SK-N-SH (cell line): Measurements from ENCODE around the gene CYBC1. TPM values are rescaled to one million over a fixed set of nuclear protein-coding genes. Genes with fewer than 3 reads are reported as not detected.

Experiments
- CTCF ChIA-PET: fragments of 300-600, 350-600 bp; formaldehyde crosslinking; extraction: SDS; loops from one replicate; lab custom pipeline; 2021; lab: Yijun Ruan, JAX
- POLR2A ChIA-PET: fragments of 350-600 bp; sonication (Branson Sonifier 250); formaldehyde crosslinking; extraction: SDS; loops from one replicate; lab custom pipeline; 2020; ENCODE audit warnings: antibody characterized with exemption, inconsistent platforms; lab: Yijun Ruan, JAX
- DNase-seq: peaks from one replicate; pipeline ENCODE4 v3.0.0; 2012
- H2AFZ ChIP-seq: fragments of 200-600 bp; sonication (generic); 2 replicates; pipeline ENCODE4 v1.8.1; 2016; ENCODE audit warnings: antibody characterized with exemption, mild to moderate bottlenecking, low read depth
- H3F3A ChIP-seq: fragments of 200-600 bp; sonication (generic); replicated peaks from 2 replicates; pipeline ENCODE3; 2016; ENCODE audit warnings: antibody characterized with exemption, mild to moderate bottlenecking; ENCODE audit not compliant: insufficient read depth
- H3K27ac ChIP-seq, 2 experiments: fragments of 200-500 bp in 1 of 2; fragments of 200-600 bp in 1 of 2; sonication (Bioruptor generic) in 1 of 2; sonication (generic), shearing (Covaris generic) in 1 of 2; 2 replicates each; pipeline versions ENCODE4 v1.5.1 to v1.6.1; 2014 to 2016; ENCODE audit warnings: low read depth in 2 of 2, inconsistent platforms in 1 of 2, low read length in 1 of 2, mild to moderate bottlenecking in 1 of 2, mixed read lengths in 1 of 2
- H3K27me3 ChIP-seq: fragments of 200-600 bp; sonication (generic), shearing (Covaris generic); 2 replicates; pipeline ENCODE4 v1.6.1; 2016; ENCODE audit warnings: mixed run types; ENCODE audit not compliant: insufficient read depth
- H3K36me3 ChIP-seq, 2 experiments: fragments of 200-500 bp in 1 of 2; fragments of 200-600 bp in 1 of 2; sonication (Bioruptor generic) in 1 of 2; sonication (generic) in 1 of 2; replicated peaks in 1 of 2; 2 replicates each; pipeline versions ENCODE3 to v1.5.1; 2014 to 2016; ENCODE audit warnings: low read length in 1 of 2, mild to moderate bottlenecking in 1 of 2; ENCODE audit not compliant: insufficient read depth in 2 of 2, control insufficient read depth in 1 of 2
- H3K4me1 ChIP-seq, 2 experiments: fragments of 200-500 bp in 1 of 2; fragments of 200-600 bp in 1 of 2; sonication (Bioruptor generic) in 1 of 2; sonication (generic), shearing (Covaris generic) in 1 of 2; 2 replicates each; pipeline versions ENCODE4 v1.5.1 to v1.6.1; 2014 to 2016; ENCODE audit warnings: low read depth in 1 of 2, low read length in 1 of 2, mixed run types in 1 of 2; ENCODE audit not compliant: insufficient read depth in 2 of 2, control insufficient read depth in 1 of 2
- H3K4me2 ChIP-seq: fragments of 200-600 bp; sonication (generic), shearing (Covaris generic); 2 replicates; pipeline ENCODE4 v1.6.1; 2017; ENCODE audit warnings: mixed run types
- H3K4me3 ChIP-seq, 2 experiments: fragments of 200-500 bp in 1 of 2; fragments of 200-600 bp in 1 of 2; sonication (Bioruptor generic) in 1 of 2; sonication (generic), shearing (Covaris generic) in 1 of 2; 2 replicates each; pipeline versions ENCODE4 v1.5.1 to v1.8.1; 2014 to 2016; ENCODE audit warnings: low read depth in 2 of 2, inconsistent platforms in 1 of 2, low read length in 1 of 2, mild to moderate bottlenecking in 1 of 2, mixed read lengths in 1 of 2, moderate library complexity in 1 of 2
- H3K79me2 ChIP-seq: fragments of 200-600 bp; sonication (generic); 2 replicates; pipeline ENCODE4 v1.8.1; 2017; ENCODE audit warnings: mild to moderate bottlenecking; ENCODE audit not compliant: insufficient read depth
- H3K9ac ChIP-seq: fragments of 200-600 bp; sonication (generic); 2 replicates; pipeline ENCODE4 v1.6.1; 2017; ENCODE audit warnings: mixed run types
- H3K9me2 ChIP-seq: fragments of 200-600 bp; sonication (generic); 2 replicates; pipeline ENCODE4 v1.6.1; 2017; ENCODE audit warnings: mixed run types
- H3K9me3 ChIP-seq: fragments of 200-600 bp; sonication (generic); 2 replicates; pipeline ENCODE4 v1.6.1; 2017; ENCODE audit warnings: mixed run types, mild to moderate bottlenecking, moderate library complexity
- H4K20me1 ChIP-seq: fragments of 200-600 bp; sonication (generic); 2 replicates; pipeline ENCODE4 v1.6.1; 2017; ENCODE audit warnings: mild to moderate bottlenecking, mixed run types; ENCODE audit not compliant: insufficient read depth
- CHD2 ChIP-seq: fragments of 150-350 bp; IDR thresholded peaks from 2 replicates; pipeline ENCODE4 v1.6.1; 2018; ENCODE audit warnings: low read length; ENCODE audit not compliant: partially characterized antibody
- EZH2phosphoT487 ChIP-seq: fragments of 200-600 bp; sonication (generic); IDR thresholded peaks from 2 replicates; pipeline ENCODE4 v1.6.1; 2017; ENCODE audit warnings: low read depth, mixed run types, mild to moderate bottlenecking, antibody characterized with exemption, moderate library complexity, borderline replicate concordance
- FOXM1 ChIP-seq: IDR thresholded peaks from 2 replicates; pipeline ENCODE4 v1.4.0; 2012; ENCODE audit warnings: low read depth, mild to moderate bottlenecking
- GATA2 ChIP-seq: sonication (generic); formaldehyde crosslinking; IDR thresholded peaks from 2 replicates; pipeline ENCODE4 v1.5.0; 2020; ENCODE audit warnings: mild to moderate bottlenecking, missing genetic modification reagents
- POLR2AphosphoS5 ChIP-seq: IDR thresholded peaks from 2 replicates; pipeline ENCODE4 v1.6.1; 2012; ENCODE audit warnings: low read depth, low read length
- RAD21 ChIP-seq: IDR thresholded peaks from 2 replicates; pipeline ENCODE4 v1.6.1; 2012; ENCODE audit warnings: mild to moderate bottlenecking, low read length
- REST ChIP-seq: IDR thresholded peaks from 2 replicates; pipeline ENCODE4 v1.6.1; 2012; ENCODE audit warnings: mild to moderate bottlenecking, low read depth, low read length, moderate library complexity
- RXRA ChIP-seq: IDR thresholded peaks from 2 replicates; pipeline ENCODE4 v1.4.0; 2012; ENCODE audit warnings: low read depth, mild to moderate bottlenecking, borderline replicate concordance
- TCF12 ChIP-seq: IDR thresholded peaks from 2 replicates; pipeline ENCODE4 v1.4.0; 2012
- USF2 ChIP-seq: fragments of 150-350 bp; IDR thresholded peaks from 2 replicates; pipeline ENCODE4 v1.6.1; 2017; ENCODE audit warnings: antibody characterized with exemption, low read length, low read depth, borderline replicate concordance
- ZBTB33 ChIP-seq: IDR thresholded peaks from 2 replicates; pipeline ENCODE4 v1.4.0; 2012; ENCODE audit warnings: low read depth, borderline replicate concordance
- WGBS: methylation state at CpG from one replicate; pipeline ENCODE4 v1.1.6; 2017; ENCODE audit warnings: low lambda C conversion rate; 5-methylcytosine and 5-hydroxymethylcytosine counted together
- polyA plus RNA-seq, 3 experiments: library from polyadenylated mRNA; depleted of rRNA; stranded (reverse); fragments of >200 nt; gene quantifications; 2 replicates each; pipeline ENCODE4 v1.2.3, GENCODE V29; 2012

Gene CYBC1
- polyA plus RNA-seq, 1 of the 3 experiments (the other 2 are of a cell fraction), result 165 TPM

- Histone ChIP-seq H3F3A (peaks cover 11% of the 10 kb centered on the region), H2AFZ (no peak overlapping the region), H3K4me1 (peaks cover 9 to 35% of the 10 kb centered on the region in 2 experiments; a peak in 3 of 4 replicates), H3K4me2 (no peak overlapping the region), H4K20me1 (no peaks in the 10 kb centered on the region), H3K27ac (no peak overlapping the region), H3K27me3 (no peaks in the 10 kb centered on the region), H3K4me3 (no peak overlapping the region), H3K9ac (no peak overlapping the region), H3K9me2 (no peaks in the 10 kb centered on the region), H3K36me3 (peaks cover 2 to 5% of the 10 kb centered on the region in 2 experiments), H3K79me2 (no peaks in the 10 kb centered on the region), H3K9me3 (no peaks in the 10 kb centered on the region)
- WGBS, result 97% methylated on average over 19 of the region's 19 CpGs
- ChIA-PET CTCF (interaction anchor here (0.9 to 5.5 kb wide), 6 partner anchors 9 to 100 kb away, joined by 3 to 45 read pairs (median 14); no protein-coding TSS in a partner anchor), POLR2A (no interaction called here)
- TF ChIP-seq ZBTB33 (no peak), RXRA (no peak), GATA2 (CRISPR knock-in tag) (no peak), RAD21 (no peak), USF2 (no peak), REST (no peak), FOXM1 (no peak), POLR2AphosphoS5 (no peak), EZH2phosphoT487 (no peak), TCF12 (no peak), CHD2 (no peak)
- no peak for DNase-seq
These were observed 49.7 kb downstream of the CYBC1 start for GRCh38 chr17:82400830-82401229.
